ENCODE measurements around the gene TMA7.
"Not testable (repeated sequence)": the region's sequence is repeated elsewhere in the genome, so short reads cannot be mapped to it uniquely, and the experiment has no call there.

The TMA7 gene

GRCh38 chr3:48474619-48475018 lies 34.6 kb downstream of the TMA7 start:
- no peak overlapping the region for H3K27ac ChIP-seq
- TF ChIP-seq ZFX (IDR thresholded peaks at IDR 0.05) (no peak), CTCF (conservative IDR thresholded peaks at IDR 0.05) (no peak)

DNA sequence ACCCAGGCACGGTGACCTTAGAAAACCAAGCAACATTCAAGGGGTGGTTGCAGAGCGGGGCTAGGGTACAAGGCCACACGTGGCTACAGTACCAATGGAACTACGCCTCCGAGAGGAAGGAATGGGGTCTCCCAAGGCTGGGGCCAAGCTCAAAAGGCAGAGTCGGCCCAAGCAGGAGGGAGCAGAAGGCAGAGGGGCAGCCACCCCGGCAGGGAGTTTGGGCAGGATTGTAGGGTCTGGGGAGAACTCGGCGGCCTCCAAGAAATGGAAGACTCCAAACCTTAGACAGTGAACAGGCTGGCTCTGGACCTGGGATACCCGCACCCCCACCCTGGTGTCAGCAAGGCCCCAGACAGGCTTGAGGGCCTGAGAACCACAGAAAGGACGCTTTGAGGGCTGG lies 35.1 kb downstream of the TMA7 start:
- H3K27ac ChIP-seq = no peak overlapping the region
- TF ChIP-seq ZFX (IDR thresholded peaks at IDR 0.05) (no peak), CTCF (conservative IDR thresholded peaks at IDR 0.05) (no peak)

- TF ChIP-seq CTCF (conservative IDR thresholded peaks at IDR 0.05) (no peak), ZFX (IDR thresholded peaks at IDR 0.05) (no peak)
- no peak overlapping the region for H3K27ac ChIP-seq
Observed at GRCh38 chr3:48476426-48477053, 36.5 kb downstream of the TMA7 start.

- no peak overlapping the region for H3K27ac ChIP-seq
- TF ChIP-seq ZFX (IDR thresholded peaks at IDR 0.05) (no peak), CTCF (conservative IDR thresholded peaks at IDR 0.05) (no peak)
Observed at GRCh38 chr3:48477959-48478520, 38.0 kb downstream of the TMA7 start.

DNA sequence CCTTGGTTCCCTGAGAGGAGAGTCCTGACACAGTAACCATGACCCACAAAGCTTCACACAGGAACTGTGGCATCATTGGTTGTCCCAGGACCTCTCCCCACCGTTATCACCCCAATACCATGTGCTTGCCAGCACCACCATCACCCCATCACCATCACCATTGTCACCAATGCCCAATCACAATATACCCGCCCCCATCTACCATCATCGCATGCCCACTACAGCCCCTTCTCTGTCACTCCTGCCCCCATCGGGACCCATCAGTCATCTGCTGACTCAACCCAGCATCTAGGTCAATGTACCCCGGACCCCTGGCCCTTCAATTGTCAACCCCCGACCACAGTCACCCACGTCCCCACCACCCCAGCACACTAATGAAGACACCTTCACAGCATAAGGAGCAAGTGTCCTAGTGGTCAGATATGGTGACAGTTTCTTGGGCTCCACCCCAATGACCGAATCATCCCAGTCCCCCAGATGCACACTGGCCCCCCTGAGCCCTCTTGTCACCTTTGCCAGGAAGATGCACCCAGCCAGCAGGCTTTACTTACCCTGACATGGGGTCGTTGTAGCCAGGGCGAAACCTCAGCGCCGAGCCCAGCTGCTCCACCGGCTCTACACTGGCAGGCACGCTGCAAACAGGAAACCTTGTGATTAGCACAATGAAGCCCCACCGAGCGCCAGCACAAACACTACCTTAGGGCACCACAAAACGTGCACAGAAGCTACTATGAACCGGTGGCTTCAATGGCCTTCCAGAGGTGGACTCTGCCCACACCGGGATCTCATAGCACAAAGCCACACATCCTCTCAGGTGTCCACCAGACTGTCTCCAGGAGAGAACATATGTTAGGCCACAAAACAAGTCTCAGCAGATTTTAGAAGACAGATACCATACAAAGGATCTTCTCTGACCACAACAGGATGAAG lies 38.8 kb downstream of the TMA7 start:
- no peak overlapping the region for H3K27ac ChIP-seq
- no peak for TF ChIP-seq ZFX (IDR thresholded peaks at IDR 0.05)
- TF ChIP-seq CTCF (conservative IDR thresholded peaks at IDR 0.05) = no peak

DNA sequence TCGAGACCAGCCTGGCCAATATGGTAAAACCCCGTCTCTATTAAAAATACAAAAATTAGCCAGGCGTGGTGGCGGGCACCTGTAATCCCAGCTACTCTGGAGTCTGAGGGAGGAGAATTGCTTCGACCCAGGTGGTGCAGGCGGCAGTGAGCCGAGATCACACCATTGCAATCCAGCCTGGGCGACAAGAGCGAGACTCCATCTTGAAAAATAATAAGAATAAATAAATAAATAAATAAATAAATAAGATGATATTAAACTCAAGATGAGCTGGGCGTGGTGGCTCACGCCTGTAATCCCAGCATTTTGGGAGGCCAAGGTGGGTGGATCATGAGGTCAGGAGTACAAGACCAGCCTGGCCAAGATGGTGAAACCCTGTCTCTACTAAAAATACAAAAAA lies 40.8 kb downstream of the TMA7 start:
- not testable (repeated sequence) for H3K27ac ChIP-seq

GRCh38 chr3:48482822-48483221 lies 42.8 kb downstream of the TMA7 start:
- not testable (repeated sequence) for H3K27ac ChIP-seq

DNA sequence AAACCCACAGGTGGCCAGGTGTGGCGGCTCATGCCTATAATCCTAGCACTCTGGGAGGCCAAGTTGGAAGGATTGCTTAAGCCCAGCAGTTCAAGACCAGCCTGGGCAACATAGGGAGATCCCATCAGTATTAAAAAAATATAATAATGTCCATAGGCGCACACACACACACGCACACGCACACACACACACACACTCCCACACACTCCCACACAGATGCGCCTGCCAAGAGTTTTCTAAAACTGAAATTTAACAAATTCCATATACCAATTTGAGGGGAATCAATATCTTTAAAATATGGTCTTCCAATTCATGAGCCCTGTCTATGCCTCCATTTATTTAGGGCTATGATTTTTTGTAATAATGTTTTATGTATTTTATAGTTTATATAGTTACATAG lies 46.9 kb downstream of the TMA7 start:
- TF ChIP-seq CTCF (conservative IDR thresholded peaks at IDR 0.05) (no peak), ZFX (IDR thresholded peaks at IDR 0.05) (no peak)
- H3K27ac ChIP-seq = no peak overlapping the region

Measured in C4-2B (cell line).